ENCODE results near the gene MGLL.

Gene MGLL

GRCh38 chr3:127676921-127677351, 145.4 kb downstream of the MGLL start:
- no peaks in the 10 kb centered on the region for H3K36me3 ChIP-seq (replicated peaks)
- H3K27me3 ChIP-seq (replicated peaks) = no peaks in the 10 kb centered on the region
- DNase-seq = no peak
- H3K27ac ChIP-seq = no peak overlapping the region
- in situ Hi-C loops (cut with HindIII; ENCODE audit: low pct_ligation_motif_present, low sequenced_read_pairs) = no loop called here
- TF ChIP-seq CTCF (IDR thresholded peaks at IDR 0.05; ENCODE audit: low read depth, low read length, missing control alignments) = no peak
- no peak overlapping the region for H3K4me3 ChIP-seq (ENCODE audit: low read depth, low read length)

GRCh38 chr3:127676456-127676855, 145.9 kb downstream of the MGLL start:
- H3K4me3 ChIP-seq (ENCODE audit: low read depth, low read length) = no peak overlapping the region
- H3K36me3 ChIP-seq (replicated peaks) = no peaks in the 10 kb centered on the region
- H3K27ac ChIP-seq = no peak overlapping the region
- in situ Hi-C loops (cut with HindIII; ENCODE audit: low pct_ligation_motif_present, low sequenced_read_pairs) = no loop called here
- DNase-seq = no peak
- TF ChIP-seq CTCF (IDR thresholded peaks at IDR 0.05; ENCODE audit: low read depth, low read length, missing control alignments) = no peak
- H3K27me3 ChIP-seq (replicated peaks) = no peaks in the 10 kb centered on the region

GRCh38 chr3:127675651-127676391, 146.5 kb downstream of the MGLL start:
- DNase-seq = no peak
- in situ Hi-C loops (cut with HindIII; ENCODE audit: low pct_ligation_motif_present, low sequenced_read_pairs) = no loop called here
- Histone ChIP-seq H3K27me3 (replicated peaks) (no peaks in the 10 kb centered on the region), H3K36me3 (replicated peaks) (no peaks in the 10 kb centered on the region), H3K27ac (no peak overlapping the region), H3K4me3 (ENCODE audit: low read depth, low read length) (no peak overlapping the region)
- no peak for TF ChIP-seq CTCF (IDR thresholded peaks at IDR 0.05; ENCODE audit: low read depth, low read length, missing control alignments)

GRCh38 chr3:127674790-127675189, 147.5 kb downstream of the MGLL start:
- no peaks in the 10 kb centered on the region for H3K36me3 ChIP-seq (replicated peaks)
- TF ChIP-seq CTCF (IDR thresholded peaks at IDR 0.05; ENCODE audit: low read depth, low read length, missing control alignments) = no peak
- no peaks in the 10 kb centered on the region for H3K27me3 ChIP-seq (replicated peaks)
- in situ Hi-C loops (cut with HindIII; ENCODE audit: low pct_ligation_motif_present, low sequenced_read_pairs) = no loop called here
- no peak overlapping the region for H3K27ac ChIP-seq
- no peak for DNase-seq
- H3K4me3 ChIP-seq (ENCODE audit: low read depth, low read length) = no peak overlapping the region

GRCh38 chr3:127674101-127674721, 148.1 kb downstream of the MGLL start:
- no peak overlapping the region for H3K27ac ChIP-seq
- no peak for DNase-seq
- H3K27me3 ChIP-seq (replicated peaks) = no peaks in the 10 kb centered on the region
- in situ Hi-C loops (cut with HindIII; ENCODE audit: low pct_ligation_motif_present, low sequenced_read_pairs) = no loop called here
- no peak overlapping the region for H3K4me3 ChIP-seq (ENCODE audit: low read depth, low read length)
- H3K36me3 ChIP-seq (replicated peaks) = no peaks in the 10 kb centered on the region
- TF ChIP-seq CTCF (IDR thresholded peaks at IDR 0.05; ENCODE audit: low read depth, low read length, missing control alignments) = no peak
